Uterus (tissue), 2 donors: ENCODE data around the gene LZTS3.

ENCODE experiments used
- CTCF ChIP-seq, 4 experiments: fragments of 200-600 bp in 2 of 4; fragments of 450-650 bp in 2 of 4; sonication (generic) in 2 of 4; IDR thresholded peaks; one replicate each; pipeline ENCODE4 v1.5.1; 2016 to 2019; ENCODE audit warnings: antibody characterized with exemption in 4 of 4, mild to moderate bottlenecking in 2 of 4, moderate library complexity in 1 of 4
- POLR2A ChIP-seq, 2 donors: fragments of 450-650 bp; IDR thresholded peaks; one replicate each; pipeline ENCODE4 v1.6.1; 2016; ENCODE audit warnings: antibody characterized with exemption in 2 of 2, mild to moderate bottlenecking in 1 of 2, moderate library complexity in 1 of 2

GRCh38 chr20:3168829-3169590 lies 4.3 kb downstream of the LZTS3 start:
- TF ChIP-seq CTCF (IDR thresholded peaks at IDR 0.05) (no peak), POLR2A (IDR thresholded peaks at IDR 0.05) (no peak)
